Progenitor cell of endocrine pancreas (in vitro differentiated cells): ENCODE measurements around the gene ANKRD6. TPM values are rescaled to one million over a fixed set of nuclear protein-coding genes. Genes with fewer than 3 reads are reported as not detected.

Experiments used
- DNase-seq: peaks from one replicate; pipeline ENCODE4 v3.0.0; 2021; ENCODE audit warnings: low spot score; ENCODE audit not compliant: unreplicated experiment
- H3K27ac Mint-ChIP-seq: 2 replicates; pipeline ENCODE4 v1.8.0; 2021; ENCODE audit warnings: mild to moderate bottlenecking, moderate library complexity, mixed read lengths
- H3K27me3 Mint-ChIP-seq: 2 replicates; pipeline ENCODE4 v1.8.0; 2021; ENCODE audit warnings: mixed read lengths
- H3K36me3 Mint-ChIP-seq: 2 replicates; pipeline ENCODE4 v1.8.0; 2022; ENCODE audit warnings: mixed read lengths; ENCODE audit not compliant: insufficient read depth
- H3K4me1 Mint-ChIP-seq: 2 replicates; pipeline ENCODE4 v1.8.0; 2021; ENCODE audit warnings: low read depth, mixed read lengths
- H3K4me3 Mint-ChIP-seq: 2 replicates; pipeline ENCODE4 v1.8.0; 2021; ENCODE audit warnings: low read depth, mild to moderate bottlenecking, moderate library complexity, mixed read lengths
- H3K9me3 Mint-ChIP-seq: 2 replicates; pipeline ENCODE4 v1.8.0; 2021; ENCODE audit warnings: low read depth, mixed read lengths
- CTCF ChIP-seq: fragments of 200-600 bp; sonication (generic); IDR thresholded peaks from one replicate; pipeline ENCODE4 v1.5.0; 2021; ENCODE audit warnings: antibody characterized with exemption, mild to moderate bottlenecking; ENCODE audit not compliant: unreplicated experiment
- total RNA-seq: library from RNA; stranded (reverse); gene quantifications from 2 replicates; pipeline ENCODE4 v1.2.1, GENCODE V29; 2021

ANKRD6 gene
- total RNA-seq, 1 donor from 2014 or later = 32.4 TPM

- H3K9me3 Mint-ChIP-seq = no peaks in the 10 kb centered on the region
- H3K4me1 Mint-ChIP-seq = peaks cover 6% of the 10 kb centered on the region
- no peak for DNase-seq
- peaks cover 59% of the 10 kb centered on the region for H3K27me3 Mint-ChIP-seq
- no peak overlapping the region for H3K4me3 Mint-ChIP-seq
- H3K27ac Mint-ChIP-seq = no peak overlapping the region
- no peak for TF ChIP-seq CTCF
- H3K36me3 Mint-ChIP-seq = no peaks in the 10 kb centered on the region
Observed at GRCh38 chr6:89414215-89414614, 18.7 kb upstream of the ANKRD6 start.

GRCh38 chr6:89415185-89415584, 17.8 kb upstream of the ANKRD6 start:
- H3K36me3 Mint-ChIP-seq = no peaks in the 10 kb centered on the region

GRCh38 chr6:89416796-89417195, 16.2 kb upstream of the ANKRD6 start:
- Mint-ChIP-seq H3K4me1 (peaks cover 2% of the 10 kb centered on the region), H3K27ac (no peak overlapping the region), H3K9me3 (no peaks in the 10 kb centered on the region), H3K36me3 (no peaks in the 10 kb centered on the region), H3K27me3 (peaks cover 44% of the 10 kb centered on the region), H3K4me3 (no peak overlapping the region)
- TF ChIP-seq CTCF = no peak
- DNase-seq = no peak

More at GRCh38 chr6:89415185-89415584, 17.8 kb upstream of the ANKRD6 start:
- TF ChIP-seq CTCF = no peak
- no peak overlapping the region for H3K4me3 Mint-ChIP-seq
- H3K27ac Mint-ChIP-seq = no peak overlapping the region
- peaks cover 53% of the 10 kb centered on the region for H3K27me3 Mint-ChIP-seq
- no peaks in the 10 kb centered on the region for H3K9me3 Mint-ChIP-seq
- H3K4me1 Mint-ChIP-seq = peaks cover 6% of the 10 kb centered on the region
- DNase-seq = no peak

- peaks cover 5% of the 10 kb centered on the region for H3K27me3 Mint-ChIP-seq
- peaks cover 18% of the 10 kb centered on the region for H3K4me1 Mint-ChIP-seq
- no peak overlapping the region for H3K4me3 Mint-ChIP-seq
- H3K36me3 Mint-ChIP-seq = no peaks in the 10 kb centered on the region
- H3K27ac Mint-ChIP-seq = peak overlapping the region; percentile 67
- no peak for TF ChIP-seq CTCF
- DNase-seq = no peak
- H3K9me3 Mint-ChIP-seq = no peaks in the 10 kb centered on the region
Observed at GRCh38 chr6:89430201-89430962, 2.6 kb upstream of the ANKRD6 start.

GRCh38 chr6:89433252-89434149, 549 bp downstream of the ANKRD6 start:
- Mint-ChIP-seq H3K4me1 (peaks cover 28% of the 10 kb centered on the region), H3K9me3 (no peaks in the 10 kb centered on the region), H3K4me3 (peak overlapping the region; percentile 83), H3K27me3 (peaks cover 5% of the 10 kb centered on the region), H3K27ac (peak overlapping the region; percentile 63), H3K36me3 (no peaks in the 10 kb centered on the region)
- TF ChIP-seq CTCF = no peak
- DNase-seq = peak; percentile 11
